ENCODE results near the gene TENM4.

TENM4 gene

DNA sequence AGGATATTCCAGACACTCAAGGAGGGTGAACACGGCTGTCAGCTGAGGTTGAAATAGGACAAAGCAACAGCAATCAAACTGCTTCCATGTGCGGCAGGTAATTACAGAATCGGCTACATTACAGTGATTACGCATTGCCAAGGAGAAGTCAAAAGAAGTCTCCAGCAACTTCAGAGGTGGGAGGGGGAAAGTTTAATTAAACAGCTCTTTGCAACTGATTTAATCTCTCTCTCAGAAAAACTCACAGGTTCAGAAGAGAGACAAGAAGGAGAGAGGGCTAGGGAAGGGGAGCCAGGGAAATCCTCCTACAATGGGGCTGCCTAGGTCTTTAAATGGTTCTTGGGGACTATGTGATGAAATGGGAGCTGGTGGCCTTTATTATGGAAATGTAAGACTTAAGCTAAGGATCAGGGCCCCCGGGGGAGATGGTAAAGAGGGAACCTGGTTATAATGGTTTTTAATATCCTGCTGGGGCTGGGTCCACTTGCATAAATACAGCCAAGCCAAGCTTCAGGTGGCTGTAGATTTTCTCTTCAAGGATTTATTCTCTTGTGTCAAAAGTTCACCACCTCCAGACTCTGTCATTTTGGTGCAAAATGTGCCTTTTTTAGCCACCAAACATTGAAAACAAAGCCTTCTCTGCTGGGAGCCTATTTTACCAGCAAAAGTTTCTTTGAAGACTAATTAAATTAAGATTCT lies 511.5 kb downstream of the TENM4 start:
- no peaks in the 10 kb centered on the region for H3K9me3 Mint-ChIP-seq
- no peak for ATAC-seq (replicated peaks)
- H3K4me3 Mint-ChIP-seq = no peak overlapping the region
- DNase-seq = no peak
- H3K27ac Mint-ChIP-seq = no peak overlapping the region
- H3K36me3 Mint-ChIP-seq (ENCODE audit: insufficient read depth) = no peaks in the 10 kb centered on the region
- H3K4me1 Mint-ChIP-seq (ENCODE audit: low read depth in 2 of 2) = no peaks in the 10 kb centered on the region
- H3K27me3 Mint-ChIP-seq = peaks cover 12 to 14% of the 10 kb centered on the region in 2 donors

- H3K36me3 Mint-ChIP-seq (ENCODE audit: insufficient read depth) = no peaks in the 10 kb centered on the region
- H3K4me1 Mint-ChIP-seq (ENCODE audit: low read depth in 2 of 2) = no peaks in the 10 kb centered on the region
- no peak overlapping the region for H3K27ac Mint-ChIP-seq
Observed at GRCh38 chr11:78927511-78927910, 513.3 kb downstream of the TENM4 start.

GRCh38 chr11:78926633-78927338 lies 514.0 kb downstream of the TENM4 start:
- no peaks in the 10 kb centered on the region for H3K36me3 Mint-ChIP-seq (ENCODE audit: insufficient read depth)
- no peaks in the 10 kb centered on the region for H3K4me1 Mint-ChIP-seq (ENCODE audit: low read depth in 2 of 2)
- no peak overlapping the region for H3K4me3 Mint-ChIP-seq
- H3K9me3 Mint-ChIP-seq = no peaks in the 10 kb centered on the region
- DNase-seq (no peak), ATAC-seq (replicated peaks) (no peak)
- H3K27ac Mint-ChIP-seq = no peak overlapping the region
- H3K27me3 Mint-ChIP-seq = peaks cover 13 to 14% of the 10 kb centered on the region in 2 donors

More at GRCh38 chr11:78927511-78927910, 513.3 kb downstream of the TENM4 start:
- peaks cover 12 to 14% of the 10 kb centered on the region in 2 donors for H3K27me3 Mint-ChIP-seq
- no peaks in the 10 kb centered on the region for H3K9me3 Mint-ChIP-seq
- H3K4me3 Mint-ChIP-seq = no peak overlapping the region
- DNase-seq (no peak), ATAC-seq (replicated peaks) (no peak)

DNA sequence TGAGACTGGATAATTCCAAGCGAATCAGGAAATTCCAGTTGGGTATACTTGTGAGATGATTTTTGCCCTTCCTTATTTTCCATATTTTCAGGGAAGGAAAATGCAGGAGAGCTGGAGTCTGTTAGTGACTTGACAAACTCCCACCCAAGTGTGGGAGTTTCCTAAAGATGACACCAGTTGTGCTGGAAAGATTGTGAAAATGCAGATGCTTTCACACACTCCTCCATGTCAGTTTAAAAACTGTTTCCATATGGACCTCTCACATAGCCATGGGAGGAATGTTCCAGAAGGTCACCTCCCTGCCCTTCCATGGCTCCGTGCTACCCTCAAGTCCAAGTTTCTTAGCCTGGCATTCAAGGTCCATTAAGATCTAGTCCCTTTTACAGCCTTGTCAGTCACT lies 515.4 kb downstream of the TENM4 start:
- DNase-seq (no peak), ATAC-seq (replicated peaks) (no peak)
- no peak overlapping the region for H3K27ac Mint-ChIP-seq
- peaks cover 14 to 23% of the 10 kb centered on the region in 2 donors for H3K27me3 Mint-ChIP-seq
- no peaks in the 10 kb centered on the region for H3K36me3 Mint-ChIP-seq (ENCODE audit: insufficient read depth)
- H3K9me3 Mint-ChIP-seq = no peaks in the 10 kb centered on the region
- no peaks in the 10 kb centered on the region for H3K4me1 Mint-ChIP-seq (ENCODE audit: low read depth in 2 of 2)
- H3K4me3 Mint-ChIP-seq = no peak overlapping the region

DNA sequence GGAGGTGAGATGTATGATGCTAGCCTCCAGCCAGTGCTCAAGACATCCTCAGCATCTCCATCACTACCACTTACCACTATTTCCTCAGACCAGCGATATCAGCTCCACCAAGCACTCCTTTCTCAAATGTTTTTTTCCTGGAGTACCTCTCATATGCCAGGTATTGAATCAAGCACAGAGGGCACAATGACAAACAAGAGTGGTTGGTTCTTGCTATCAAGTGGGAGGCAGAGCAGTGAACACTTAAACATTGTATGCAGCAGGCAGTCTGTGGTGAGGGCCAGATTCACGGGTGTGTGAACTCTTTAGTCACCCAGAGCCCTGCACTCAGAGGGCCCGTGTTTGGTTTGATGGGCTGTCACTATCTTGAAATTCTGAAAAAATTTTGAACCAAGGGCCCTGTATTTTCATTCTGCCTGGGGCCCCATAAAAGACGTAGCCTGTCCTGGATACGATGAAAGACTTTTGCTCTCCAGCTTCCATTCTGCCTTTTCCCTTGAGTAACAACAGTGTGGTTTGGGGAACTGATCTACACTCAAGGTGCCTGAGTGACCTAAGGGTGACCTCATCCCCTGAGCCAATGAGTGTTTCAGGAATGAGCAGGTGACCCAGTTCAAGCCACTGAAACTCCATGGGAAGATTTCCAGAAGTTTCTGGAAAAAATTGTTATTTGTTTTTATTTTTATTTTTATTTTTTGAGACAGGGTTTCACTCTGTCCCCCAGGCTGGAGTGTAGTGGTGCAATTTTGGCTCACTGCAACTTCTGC lies 517.8 kb downstream of the TENM4 start:
- Mint-ChIP-seq H3K27me3 (peaks cover 6 to 10% of the 10 kb centered on the region in 2 donors), H3K4me3 (no peak overlapping the region), H3K36me3 (ENCODE audit: insufficient read depth) (no peaks in the 10 kb centered on the region), H3K9me3 (no peaks in the 10 kb centered on the region), H3K27ac (no peak overlapping the region), H3K4me1 (ENCODE audit: low read depth in 2 of 2) (no peaks in the 10 kb centered on the region)
- DNase-seq = no peak
- ATAC-seq (replicated peaks) = no peak

- no peak overlapping the region for H3K4me3 Mint-ChIP-seq
- ATAC-seq (replicated peaks) (no peak), DNase-seq (no peak)
- H3K36me3 Mint-ChIP-seq (ENCODE audit: insufficient read depth) = no peaks in the 10 kb centered on the region
- H3K27ac Mint-ChIP-seq = no peak overlapping the region
- no peaks in the 10 kb centered on the region for H3K4me1 Mint-ChIP-seq (ENCODE audit: low read depth in 2 of 2)
- peaks cover 6 to 10% of the 10 kb centered on the region in 2 donors for H3K27me3 Mint-ChIP-seq
- no peaks in the 10 kb centered on the region for H3K9me3 Mint-ChIP-seq
Observed at GRCh38 chr11:78921509-78921908, 519.3 kb downstream of the TENM4 start.

GRCh38 chr11:78920329-78920728 lies 520.5 kb downstream of the TENM4 start:
- ATAC-seq (replicated peaks) = no peak
- Mint-ChIP-seq H3K27me3 (peaks cover 6 to 10% of the 10 kb centered on the region in 2 donors), H3K36me3 (ENCODE audit: insufficient read depth) (no peaks in the 10 kb centered on the region), H3K27ac (no peak overlapping the region), H3K4me1 (ENCODE audit: low read depth in 2 of 2) (no peaks in the 10 kb centered on the region), H3K9me3 (no peaks in the 10 kb centered on the region), H3K4me3 (no peak overlapping the region)
- no peak for DNase-seq

GRCh38 chr11:78916759-78917158 lies 524.1 kb downstream of the TENM4 start:
- Mint-ChIP-seq H3K27me3 (peaks cover 0 to 11% of the 10 kb centered on the region in 2 donors), H3K4me1 (ENCODE audit: low read depth in 2 of 2) (no peaks in the 10 kb centered on the region), H3K27ac (no peak overlapping the region), H3K9me3 (no peaks in the 10 kb centered on the region), H3K36me3 (ENCODE audit: insufficient read depth) (no peaks in the 10 kb centered on the region), H3K4me3 (no peak overlapping the region)
- DNase-seq (no peak), ATAC-seq (replicated peaks) (no peak)

DNA sequence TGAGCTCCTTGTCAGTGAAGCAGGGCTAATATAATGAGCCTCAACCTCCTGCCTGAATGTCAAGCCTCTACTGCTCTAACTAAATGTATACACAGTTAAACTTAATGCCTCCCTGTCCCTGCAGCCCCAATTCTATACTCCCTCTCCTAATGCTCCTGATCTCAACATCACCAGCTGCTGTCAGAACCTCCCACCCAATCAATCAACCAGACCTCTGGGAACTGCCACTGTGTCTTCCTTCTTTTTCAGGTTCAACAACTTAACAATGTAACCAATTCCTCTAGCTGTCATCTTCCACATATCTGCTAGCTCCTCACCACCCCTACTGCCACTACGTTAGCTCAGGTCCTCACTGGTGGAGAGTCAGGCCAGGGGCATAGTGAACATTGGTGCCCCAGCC lies 526.3 kb downstream of the TENM4 start:
- Mint-ChIP-seq H3K27ac (no peak overlapping the region), H3K4me1 (ENCODE audit: low read depth in 2 of 2) (no peaks in the 10 kb centered on the region), H3K36me3 (ENCODE audit: insufficient read depth) (no peaks in the 10 kb centered on the region), H3K9me3 (no peaks in the 10 kb centered on the region), H3K27me3 (peaks cover 0 to 10% of the 10 kb centered on the region in 2 donors), H3K4me3 (no peak overlapping the region)
- ATAC-seq (replicated peaks) = no peak
- DNase-seq = no peak

- H3K27me3 Mint-ChIP-seq = peaks cover 0 to 10% of the 10 kb centered on the region in 2 donors
- no peaks in the 10 kb centered on the region for H3K4me1 Mint-ChIP-seq (ENCODE audit: low read depth in 2 of 2)
- ATAC-seq (replicated peaks) (no peak), DNase-seq (no peak)
- H3K27ac Mint-ChIP-seq = no peak overlapping the region
- H3K4me3 Mint-ChIP-seq = no peak overlapping the region
- H3K9me3 Mint-ChIP-seq = no peaks in the 10 kb centered on the region
- H3K36me3 Mint-ChIP-seq (ENCODE audit: insufficient read depth) = no peaks in the 10 kb centered on the region
Observed at GRCh38 chr11:78912778-78913177, 528.1 kb downstream of the TENM4 start.

DNA sequence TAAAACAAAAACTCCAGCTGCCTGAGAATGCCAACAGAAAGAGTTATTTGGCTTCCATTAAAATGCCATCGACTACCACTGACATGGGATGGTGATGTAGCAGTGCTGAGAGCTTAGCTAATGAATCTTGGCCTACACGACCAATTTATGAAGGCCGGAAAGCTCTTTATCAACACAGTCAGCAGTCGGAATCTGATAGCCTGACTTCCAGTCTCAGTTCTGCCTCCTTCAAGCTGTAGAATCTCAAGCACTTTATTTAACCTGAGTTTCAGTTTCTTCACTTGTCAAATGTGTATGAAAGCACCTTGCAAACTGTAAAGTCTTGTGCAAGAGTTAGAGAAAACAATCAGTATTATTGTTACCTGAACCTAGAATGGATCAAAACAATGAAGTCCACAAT lies 530.5 kb downstream of the TENM4 start:
- H3K36me3 Mint-ChIP-seq (ENCODE audit: insufficient read depth) = no peaks in the 10 kb centered on the region
- H3K27me3 Mint-ChIP-seq = peaks cover 0 to 10% of the 10 kb centered on the region in 2 donors
- H3K4me3 Mint-ChIP-seq = no peak overlapping the region
- no peaks in the 10 kb centered on the region for H3K9me3 Mint-ChIP-seq
- H3K27ac Mint-ChIP-seq = no peak overlapping the region
- ATAC-seq (replicated peaks) = no peak
- no peaks in the 10 kb centered on the region for H3K4me1 Mint-ChIP-seq (ENCODE audit: low read depth in 2 of 2)
- DNase-seq = no peak

DNA sequence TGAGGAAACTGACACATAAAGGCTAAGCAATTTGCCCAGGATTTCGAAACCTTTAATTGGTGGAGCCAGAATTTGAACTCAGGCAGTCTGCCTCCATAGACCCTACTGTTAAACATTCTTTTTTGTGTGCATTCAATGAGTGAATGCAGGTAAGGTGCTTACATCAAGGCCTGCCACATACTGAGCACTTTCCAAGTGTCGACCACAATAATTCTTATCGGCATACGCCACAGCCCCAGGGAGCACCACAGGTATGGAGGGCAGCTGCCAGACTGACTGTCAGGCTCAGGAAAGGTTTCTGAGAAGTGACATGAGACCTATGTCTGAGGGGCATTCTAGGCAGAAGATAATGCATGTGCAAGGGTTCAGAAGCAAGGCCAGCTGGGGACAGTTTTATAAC lies 531.4 kb downstream of the TENM4 start:
- Mint-ChIP-seq H3K4me1 (ENCODE audit: low read depth in 2 of 2) (no peaks in the 10 kb centered on the region), H3K27ac (no peak overlapping the region), H3K9me3 (no peaks in the 10 kb centered on the region), H3K27me3 (peaks cover 0 to 10% of the 10 kb centered on the region in 2 donors), H3K4me3 (no peak overlapping the region), H3K36me3 (ENCODE audit: insufficient read depth) (no peaks in the 10 kb centered on the region)
- ATAC-seq (replicated peaks) = no peak
- no peak for DNase-seq

DNA sequence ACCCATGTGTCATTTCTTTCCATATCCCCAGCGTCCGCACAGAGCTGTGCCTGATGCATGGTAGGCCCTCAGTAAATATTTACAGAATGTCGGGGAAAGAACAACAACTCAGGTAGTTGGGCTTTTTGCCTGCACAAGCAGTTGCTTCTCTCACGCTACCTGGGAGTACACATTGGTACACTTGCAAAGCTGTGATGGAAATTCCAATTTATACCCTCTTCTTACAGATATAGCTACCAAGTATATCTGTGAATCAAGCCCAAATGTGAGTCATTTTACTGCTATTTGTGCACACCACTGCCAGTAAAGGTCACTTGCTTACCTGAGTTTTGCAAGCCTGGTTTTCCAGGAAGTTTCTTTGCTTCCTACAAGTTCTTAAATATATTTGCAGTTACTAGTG lies 533.2 kb downstream of the TENM4 start:
- DNase-seq = no peak
- Mint-ChIP-seq H3K27ac (no peak overlapping the region), H3K9me3 (no peaks in the 10 kb centered on the region), H3K36me3 (ENCODE audit: insufficient read depth) (no peaks in the 10 kb centered on the region), H3K27me3 (peaks cover 0 to 12% of the 10 kb centered on the region in 2 donors), H3K4me1 (ENCODE audit: low read depth in 2 of 2) (no peaks in the 10 kb centered on the region), H3K4me3 (no peak overlapping the region)
- ATAC-seq (replicated peaks) = no peak

Data from effector memory CD8-positive, alpha-beta T cell (primary cell).